Stimulated activated CD8-positive, alpha-beta memory T cell treated with anti-CD3 and anti-CD28 coated beads, Interleukin-4, amount 100 ng/mL, for 24 hours (primary cell): ENCODE data around the gene SS18L1.
"Not testable (repeated sequence)": the region's sequence is repeated elsewhere in the genome, so short reads cannot be mapped to it uniquely, and the experiment has no call there.

Experiments used
- DNase-seq: peaks from one replicate; pipeline ENCODE4 v3.0.0-alpha.2; 2020; ENCODE audit warnings: low read depth

The SS18L1 gene

DNA sequence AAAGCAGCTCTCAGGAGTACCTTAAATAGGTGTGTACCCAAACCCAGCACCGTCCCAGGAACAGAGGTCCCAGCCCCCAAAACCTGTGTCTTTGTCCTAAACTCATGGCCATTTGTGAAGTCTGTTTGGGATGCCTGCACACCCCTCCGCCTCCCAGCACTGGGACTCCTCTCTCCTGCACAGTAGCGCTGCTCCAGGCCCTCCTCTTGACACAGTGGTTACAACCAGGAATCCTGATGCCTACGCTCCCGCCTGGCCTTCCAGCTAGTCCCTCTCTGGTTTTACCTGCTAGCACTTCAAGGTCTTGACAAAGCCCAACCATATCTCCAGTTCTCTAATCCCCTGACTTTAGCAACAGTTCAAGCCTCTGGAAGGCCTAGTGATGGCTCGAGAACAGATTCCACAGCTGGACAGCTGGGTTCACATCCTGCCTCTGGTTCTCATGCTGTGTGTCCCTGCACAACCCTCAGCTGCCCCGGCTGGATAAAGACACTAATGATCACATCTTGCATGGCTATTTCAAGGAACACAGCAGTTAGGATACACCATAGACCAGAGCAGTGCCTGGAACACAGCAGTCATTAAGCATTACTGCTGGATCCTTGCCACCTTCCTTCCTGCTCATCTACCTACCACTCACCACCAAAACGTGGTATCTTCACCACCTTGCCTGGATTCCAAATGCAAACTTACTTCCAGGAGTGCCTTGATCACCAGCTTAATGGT lies 5.9 kb upstream of the SS18L1 start:
- DNase-seq, result no peak

DNA sequence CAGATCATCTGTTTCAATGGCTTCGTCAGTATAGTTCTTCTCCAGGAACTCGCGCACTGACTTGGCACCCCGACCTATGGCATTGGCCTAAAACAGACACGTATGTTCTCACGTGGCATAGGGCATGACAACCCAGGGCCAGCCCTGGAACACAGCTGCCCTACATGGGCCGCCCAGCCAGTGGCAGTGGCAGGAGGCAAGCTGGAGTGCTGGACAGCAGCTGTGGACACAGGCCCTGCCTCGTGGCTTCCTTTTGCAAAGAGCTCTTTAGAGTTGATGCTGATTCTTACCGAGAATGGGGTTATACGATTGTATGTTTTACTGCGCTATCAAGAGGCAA lies 5.4 kb upstream of the SS18L1 start:
- DNase-seq, result no peak

DNA sequence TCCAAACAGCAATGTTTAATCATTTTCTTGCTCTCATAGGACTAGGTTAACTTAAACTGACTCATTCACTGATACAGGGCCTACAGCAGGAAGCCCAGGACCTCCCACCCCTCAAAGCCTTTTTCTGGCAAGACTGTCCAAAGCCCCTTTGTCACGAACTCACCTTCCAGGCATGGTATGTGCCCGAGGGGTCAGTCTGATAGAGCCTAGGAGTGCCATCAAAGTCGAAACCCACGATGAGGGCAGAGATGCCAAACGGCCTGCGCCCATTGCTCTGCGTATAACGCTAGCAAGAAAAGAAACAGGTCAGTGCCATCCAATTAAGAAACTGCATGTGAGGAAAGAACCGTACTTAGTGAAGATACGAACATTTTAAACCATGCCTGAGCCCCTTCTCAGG lies 4.7 kb upstream of the SS18L1 start:
- DNase-seq, result no peak

DNA sequence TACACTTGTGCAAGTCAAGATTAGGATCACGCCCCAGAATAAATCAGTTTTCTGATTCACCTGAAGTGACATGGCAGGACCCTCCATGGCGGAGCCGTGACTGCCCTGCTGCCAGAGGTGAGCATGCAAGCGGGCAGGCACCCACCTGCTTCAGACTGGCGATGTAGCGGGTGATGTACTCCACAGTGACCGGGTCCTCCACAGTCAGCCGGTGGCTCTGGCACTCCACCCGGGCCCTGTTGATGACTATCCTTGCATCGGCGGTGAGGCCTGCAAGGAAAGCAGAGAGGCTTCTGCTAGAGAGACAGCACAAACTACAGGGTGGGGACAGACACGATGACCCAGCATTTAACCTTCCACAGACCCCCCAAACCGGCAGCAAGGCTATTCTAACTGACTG lies 3.9 kb upstream of the SS18L1 start:
- DNase-seq, result no peak

DNA sequence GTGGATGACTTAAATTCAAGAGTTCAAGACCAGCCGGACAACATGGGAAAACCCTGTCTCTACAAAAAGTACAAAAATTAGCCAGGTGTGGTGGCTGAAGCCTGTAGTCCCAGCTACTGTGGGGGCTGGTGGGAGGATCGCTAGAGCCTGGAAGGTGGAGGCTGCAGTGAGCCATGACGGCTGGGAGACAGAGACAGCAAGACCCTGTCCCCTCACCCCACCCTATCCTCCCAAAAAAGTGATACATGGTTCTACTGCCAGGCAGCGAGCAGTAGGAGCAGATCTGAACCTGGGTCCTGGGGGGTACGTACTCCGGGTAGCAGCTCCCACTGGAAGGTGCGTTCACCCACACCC lies 2.5 kb upstream of the SS18L1 start:
- no peak for DNase-seq

DNA sequence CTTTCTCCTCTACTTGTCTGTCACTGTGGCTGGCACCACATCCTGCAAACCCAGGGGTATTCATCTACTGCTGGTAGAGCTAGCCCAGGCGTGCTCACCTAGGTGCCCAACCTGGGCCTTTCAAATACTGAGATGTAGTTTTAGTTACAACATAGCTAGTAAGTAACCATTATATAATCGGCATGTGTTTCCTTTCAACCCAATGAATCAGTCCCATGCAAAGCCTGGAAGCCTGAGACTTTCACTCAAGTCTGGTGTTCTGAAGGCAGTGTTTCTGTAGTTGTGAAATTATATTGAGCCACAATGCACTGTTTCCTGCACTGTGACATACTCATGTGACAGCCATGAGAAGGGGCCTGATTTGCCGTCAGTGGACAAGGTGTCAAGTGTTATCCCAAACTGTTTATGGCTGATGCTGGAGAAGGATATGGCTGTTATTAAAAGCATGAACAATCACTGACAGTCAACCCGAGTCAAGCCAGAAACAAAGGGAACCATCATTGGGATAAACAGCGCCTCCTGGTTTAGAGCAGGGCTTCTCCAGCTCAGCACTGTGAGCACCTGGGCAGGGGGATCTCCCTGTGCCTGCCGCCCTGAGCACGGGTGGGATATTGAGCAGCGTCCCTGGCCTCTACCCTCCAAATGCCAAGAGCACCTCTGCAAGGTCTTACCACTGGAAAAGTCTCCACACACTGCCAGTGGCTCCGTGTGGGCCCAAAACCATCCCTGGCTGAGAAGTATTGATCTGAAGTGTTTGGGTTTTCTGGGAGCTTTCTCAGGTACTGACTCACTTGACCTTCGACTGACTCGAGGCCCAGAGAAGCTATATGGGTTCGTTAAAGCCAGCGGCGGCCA lies 1.9 kb upstream of the SS18L1 start:
- no peak for DNase-seq

DNA sequence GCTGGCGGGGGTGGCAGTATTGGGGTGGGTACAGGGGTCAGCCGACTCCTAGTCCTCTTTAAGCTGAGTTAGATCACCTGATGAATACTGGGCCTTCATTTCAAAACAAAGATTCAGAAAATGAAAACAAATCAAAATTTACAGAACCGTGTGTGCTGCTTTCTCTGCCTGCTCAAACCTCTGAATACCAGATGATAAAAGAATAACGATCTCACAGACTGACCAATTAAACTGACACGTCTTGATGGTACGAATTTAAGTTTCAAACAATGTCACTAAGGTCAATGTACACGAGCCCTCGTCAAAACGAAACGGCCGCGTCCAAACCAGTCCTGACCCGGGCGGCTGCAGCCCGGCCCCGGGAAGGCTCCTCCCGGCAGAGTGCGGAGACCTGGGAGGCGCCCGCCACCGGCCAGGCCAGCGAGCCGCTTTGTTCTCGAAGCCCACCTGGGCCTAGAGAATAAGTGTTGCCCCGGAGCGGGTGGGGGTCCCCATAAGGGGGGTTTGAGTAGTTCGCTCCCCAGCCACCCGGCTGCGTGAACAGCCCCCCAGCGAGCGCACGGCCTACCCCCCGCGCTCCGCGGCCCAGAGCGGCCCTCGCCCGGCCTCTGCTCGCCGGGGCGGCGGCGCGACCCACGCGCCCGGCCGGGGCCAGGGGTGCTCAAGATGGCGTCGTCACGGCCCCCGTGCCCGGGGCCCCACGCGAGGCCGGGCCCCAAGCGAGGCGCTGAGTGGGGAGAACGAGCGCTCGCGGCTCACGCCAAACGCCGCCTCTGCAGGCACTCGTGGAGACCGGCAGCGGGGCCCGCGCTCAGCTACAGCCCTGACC lies 1.1 kb upstream of the SS18L1 start:
- DNase-seq, result no peak

DNA sequence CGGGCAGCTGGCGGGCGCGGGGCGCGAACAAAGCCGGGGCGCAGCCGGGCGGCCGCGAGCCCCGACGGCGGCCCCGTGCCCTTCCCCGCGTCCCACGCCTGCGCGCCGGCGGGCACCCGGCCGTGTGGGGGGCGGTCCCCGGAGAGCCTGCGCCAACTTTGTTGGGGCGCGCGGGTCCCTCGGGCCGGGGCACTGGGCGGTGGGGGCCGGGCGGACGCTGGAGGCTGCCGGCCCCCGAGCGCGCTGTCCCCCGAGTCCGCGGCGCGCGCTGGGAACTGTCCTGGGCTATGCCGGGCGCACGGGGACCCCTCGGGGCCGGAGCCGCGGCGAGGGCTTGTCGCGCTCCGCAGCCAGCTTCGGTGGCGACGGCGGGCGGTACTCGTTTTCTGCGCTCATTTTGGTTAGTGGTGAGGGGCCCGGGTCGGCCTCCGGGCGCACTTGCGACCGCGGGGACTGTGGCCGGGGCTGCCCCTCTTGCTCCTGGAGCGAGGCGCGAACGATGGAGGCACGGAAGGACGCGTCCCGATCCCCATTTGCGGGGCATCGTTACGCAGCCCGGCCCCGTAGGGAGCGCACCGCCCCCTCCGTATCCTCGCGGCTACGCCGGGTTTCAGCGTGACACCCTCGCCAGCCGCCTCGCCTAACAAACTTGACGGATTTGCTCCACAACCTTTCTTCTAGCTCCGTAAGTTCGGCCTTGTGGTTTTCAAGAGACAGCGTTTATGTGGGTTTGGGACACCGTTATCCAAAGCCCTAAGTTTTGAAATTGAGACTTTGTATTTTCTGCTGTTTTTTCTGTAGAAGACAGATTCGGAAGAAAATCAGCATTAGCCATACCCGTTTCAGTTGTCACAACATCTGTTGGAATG lies 622 bp downstream of the SS18L1 start:
- DNase-seq, result peak; percentile 56

DNA sequence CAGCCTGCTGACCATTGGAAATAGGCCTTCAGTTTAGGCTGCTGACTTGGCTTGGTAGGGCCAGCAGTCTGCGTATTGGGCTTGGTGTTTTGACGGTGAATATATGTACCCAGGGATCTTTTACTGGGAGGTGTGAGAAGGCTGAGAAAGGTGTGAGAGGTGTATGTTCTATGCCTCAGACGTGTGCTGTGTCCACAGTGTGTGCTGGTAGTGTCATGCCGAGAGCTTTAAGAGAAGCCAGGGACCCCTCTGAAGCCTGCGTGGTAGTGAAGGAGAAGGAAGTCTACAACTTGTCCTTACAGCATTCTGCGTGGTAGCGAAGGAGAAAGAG lies 2.1 kb downstream of the SS18L1 start:
- no peak for DNase-seq

DNA sequence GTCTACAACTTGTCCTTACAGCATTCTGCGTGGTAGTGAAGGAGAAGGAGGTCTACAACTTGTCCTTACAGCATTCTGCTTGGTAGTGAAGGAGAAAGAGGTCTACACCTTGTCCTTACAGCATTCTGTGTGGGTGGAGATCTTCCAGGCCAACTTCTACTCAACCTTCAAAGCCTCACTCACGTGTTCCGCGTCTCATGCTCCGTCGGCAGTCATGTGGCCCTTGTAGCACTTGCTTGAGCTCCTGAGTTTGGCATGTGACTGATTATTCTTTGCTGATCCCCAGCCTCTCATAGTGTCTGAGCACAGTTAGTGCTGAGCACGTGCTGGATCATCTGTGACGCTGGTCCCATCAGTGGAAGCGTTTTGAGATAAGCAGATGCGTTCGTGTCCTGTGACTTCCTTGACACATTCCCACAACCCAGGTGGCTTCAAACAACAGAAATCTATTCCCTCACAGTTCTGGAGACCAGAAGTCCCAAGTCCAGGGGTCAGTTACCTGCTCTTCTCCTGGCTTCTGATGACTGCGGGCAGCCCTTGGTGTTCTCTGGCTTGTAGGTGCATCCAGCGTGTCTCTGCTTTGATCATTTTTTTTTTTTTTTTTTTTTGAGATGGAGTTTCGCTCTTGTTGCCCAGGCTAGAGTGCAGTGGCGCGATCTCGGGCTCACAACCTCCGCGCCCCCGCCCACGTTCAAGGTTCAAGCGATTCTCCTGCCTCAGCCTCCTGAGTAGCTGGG lies 2.6 kb downstream of the SS18L1 start:
- DNase-seq, result no peak

DNA sequence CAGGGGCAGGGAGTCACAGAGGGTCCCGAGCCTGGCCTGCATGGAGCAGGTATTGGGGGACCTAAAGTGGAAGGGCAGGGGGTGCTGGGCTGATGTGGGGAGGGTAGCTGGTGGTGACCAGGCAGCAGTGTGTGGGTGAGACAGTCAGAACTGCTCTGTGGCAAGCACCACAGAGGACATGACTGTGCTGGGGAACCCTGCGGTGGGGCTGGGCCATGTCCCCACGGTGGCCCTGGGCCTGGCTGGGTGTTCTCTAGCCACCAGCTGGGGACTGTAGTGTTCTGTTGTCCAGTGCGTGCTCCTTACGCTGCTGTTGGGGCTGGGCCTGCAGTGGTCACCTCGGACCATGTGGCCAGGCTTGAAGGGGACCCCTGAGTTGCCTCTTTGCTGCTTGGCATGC lies 3.6 kb downstream of the SS18L1 start:
- DNase-seq, result no peak

DNA sequence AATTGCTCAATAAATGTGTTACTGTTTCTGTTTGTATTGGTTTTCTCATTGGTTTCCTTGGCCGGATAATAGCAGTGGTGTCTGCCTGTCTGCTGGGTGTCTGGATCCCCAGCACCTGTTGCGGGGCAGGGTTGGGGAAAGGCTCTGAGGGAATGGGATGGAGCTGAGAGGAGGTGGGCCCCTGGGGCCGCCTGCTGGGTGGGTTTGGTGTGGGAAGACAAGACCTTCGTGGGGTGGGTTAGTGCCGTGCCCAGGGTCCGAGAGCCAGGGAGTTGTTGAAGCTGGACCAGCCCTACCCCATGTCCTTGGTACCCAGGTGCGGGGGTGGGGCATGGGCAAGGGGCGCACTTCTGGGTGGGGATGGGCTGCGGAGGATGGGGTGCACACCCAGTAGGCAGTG lies 4.0 kb downstream of the SS18L1 start:
- DNase-seq, result no peak

DNA sequence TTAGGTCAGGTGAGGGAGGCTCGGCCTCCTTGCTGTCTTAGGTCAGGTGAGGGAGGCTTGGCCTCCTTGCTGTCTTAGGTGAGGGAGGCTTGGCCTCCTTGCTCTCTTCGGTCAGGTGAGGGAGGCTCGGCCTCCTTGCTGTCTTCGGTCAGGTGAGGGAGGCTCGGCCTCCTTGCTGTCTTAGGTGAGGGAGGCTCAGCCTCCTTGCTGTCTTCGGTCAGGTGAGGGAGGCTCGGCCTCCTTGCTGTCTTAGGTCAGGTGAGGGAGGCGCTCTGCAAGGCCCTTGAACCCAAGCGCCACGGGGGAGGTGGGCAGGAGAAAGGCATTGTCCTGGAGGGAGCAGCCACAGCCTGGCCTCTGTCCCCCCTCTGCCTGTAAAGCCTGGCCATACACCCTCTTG lies 4.8 kb downstream of the SS18L1 start:
- not testable (repeated sequence) for DNase-seq

DNA sequence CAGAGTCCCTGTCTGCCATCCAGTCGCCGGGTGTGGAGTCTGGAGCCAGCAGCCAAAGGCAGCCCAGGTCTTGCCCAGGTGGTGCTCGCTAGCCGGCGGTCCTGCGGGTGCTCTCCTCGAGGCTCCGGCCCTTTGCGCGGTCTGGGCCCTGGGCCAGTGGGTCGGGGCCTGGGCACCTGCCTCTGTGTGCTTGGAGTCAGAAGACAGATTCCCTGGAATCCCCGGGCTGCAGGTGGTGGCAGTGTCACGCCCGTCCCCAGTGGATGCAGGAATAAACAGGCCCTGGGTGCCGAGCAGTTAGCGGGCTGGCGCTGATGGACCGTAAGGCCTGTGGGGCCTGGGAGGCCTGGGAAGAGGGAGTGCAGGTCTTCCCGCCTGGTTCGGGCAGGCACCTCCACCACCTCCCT lies 5.3 kb downstream of the SS18L1 start:
- DNase-seq, result no peak

DNA sequence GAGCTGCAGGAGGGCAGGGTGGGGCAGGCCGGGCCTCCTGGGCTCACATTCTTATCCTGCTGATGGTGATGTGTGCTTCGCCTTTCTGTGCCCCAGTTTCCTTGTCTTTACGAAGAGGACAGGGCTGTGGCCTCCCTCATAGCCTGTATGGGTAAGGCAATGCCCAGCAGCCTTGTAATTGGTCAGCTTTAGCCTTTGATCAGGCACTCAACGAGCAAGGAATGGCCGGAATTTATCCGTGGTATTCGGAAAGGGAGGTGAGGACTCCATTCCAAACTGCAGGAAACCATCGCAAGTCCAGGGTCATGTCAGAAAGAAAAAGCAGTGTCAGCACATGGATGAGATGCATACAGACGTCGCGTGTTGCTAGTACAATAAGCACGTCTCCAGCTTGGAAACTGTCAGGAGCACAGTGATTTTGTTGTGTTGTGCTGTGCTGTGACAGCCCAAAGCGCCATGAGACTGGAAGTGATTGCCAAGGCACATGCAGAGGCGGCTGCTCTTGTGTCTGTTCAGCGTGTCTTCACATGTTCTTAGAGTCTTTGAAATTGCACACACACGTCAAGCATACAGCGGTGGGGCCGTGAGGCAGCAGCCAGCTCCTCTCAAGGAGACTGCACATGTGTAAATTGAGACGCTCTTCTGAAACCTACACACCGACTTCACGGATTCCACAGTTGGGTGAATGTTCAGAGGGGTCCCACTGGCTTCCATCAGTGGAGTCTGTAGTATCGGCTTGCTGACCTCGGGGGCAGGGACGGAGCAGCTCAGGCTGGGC lies 6.2 kb downstream of the SS18L1 start:
- no peak for DNase-seq

DNA sequence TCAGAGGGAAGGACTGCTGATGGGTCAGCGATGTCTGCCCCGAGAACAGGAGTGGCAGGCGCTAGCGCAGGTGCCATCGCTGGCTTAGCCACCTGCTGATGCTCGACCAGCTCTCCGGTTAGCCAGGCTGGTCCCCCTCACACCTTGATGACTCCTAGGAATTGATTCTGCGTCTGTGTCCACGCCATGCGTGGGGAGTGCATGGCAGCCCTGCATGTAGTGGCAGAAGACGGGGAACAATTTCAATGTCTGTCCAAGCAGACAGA lies 6.7 kb downstream of the SS18L1 start:
- DNase-seq, result no peak

DNA sequence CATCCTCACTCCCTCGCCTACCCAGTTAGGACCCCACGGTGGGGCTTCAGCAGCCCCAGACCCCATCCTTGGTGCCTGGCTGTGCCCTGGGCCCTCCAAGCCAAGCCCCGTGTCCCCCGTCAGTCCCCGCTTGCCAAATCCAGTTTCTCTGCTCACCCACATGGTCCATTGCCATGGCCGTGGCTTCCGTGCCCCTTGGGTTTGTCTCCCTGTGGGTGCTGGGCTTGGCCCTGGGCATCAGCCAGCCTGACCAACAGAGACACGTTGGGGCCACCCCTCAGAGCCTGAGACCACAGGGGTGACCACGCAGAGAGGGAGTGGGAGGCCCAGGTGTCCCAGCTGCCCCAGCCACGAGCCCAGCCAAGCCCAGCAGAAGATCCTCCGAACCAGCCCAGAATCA lies 7.7 kb downstream of the SS18L1 start:
- DNase-seq, result no peak

DNA sequence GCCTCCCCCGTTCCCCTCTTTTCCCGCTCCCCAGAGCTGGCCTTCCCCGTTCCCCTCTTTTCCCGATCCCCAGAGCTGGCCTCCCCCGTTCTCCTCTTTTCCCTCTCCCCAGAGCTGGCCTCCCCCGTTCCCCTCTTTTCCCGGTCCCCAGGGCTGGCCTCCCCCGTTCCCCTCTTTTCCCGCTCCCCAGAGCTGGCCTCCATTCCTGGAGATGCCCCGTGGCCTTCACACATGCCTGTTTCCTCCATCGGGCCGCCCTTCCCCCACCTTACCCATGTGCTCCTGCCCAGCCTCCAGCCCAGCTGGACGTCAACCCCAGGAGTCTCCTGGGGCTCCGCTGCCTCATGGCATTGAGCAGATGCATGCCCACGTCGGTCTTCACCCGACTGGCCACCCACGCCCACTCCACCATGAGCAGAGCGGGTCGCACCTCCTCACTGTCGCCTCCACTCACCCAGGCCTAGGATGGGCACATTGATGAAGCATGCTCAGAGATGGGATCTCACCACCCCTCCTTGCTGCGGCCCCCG lies 8.3 kb downstream of the SS18L1 start:
- no peak for DNase-seq

DNA sequence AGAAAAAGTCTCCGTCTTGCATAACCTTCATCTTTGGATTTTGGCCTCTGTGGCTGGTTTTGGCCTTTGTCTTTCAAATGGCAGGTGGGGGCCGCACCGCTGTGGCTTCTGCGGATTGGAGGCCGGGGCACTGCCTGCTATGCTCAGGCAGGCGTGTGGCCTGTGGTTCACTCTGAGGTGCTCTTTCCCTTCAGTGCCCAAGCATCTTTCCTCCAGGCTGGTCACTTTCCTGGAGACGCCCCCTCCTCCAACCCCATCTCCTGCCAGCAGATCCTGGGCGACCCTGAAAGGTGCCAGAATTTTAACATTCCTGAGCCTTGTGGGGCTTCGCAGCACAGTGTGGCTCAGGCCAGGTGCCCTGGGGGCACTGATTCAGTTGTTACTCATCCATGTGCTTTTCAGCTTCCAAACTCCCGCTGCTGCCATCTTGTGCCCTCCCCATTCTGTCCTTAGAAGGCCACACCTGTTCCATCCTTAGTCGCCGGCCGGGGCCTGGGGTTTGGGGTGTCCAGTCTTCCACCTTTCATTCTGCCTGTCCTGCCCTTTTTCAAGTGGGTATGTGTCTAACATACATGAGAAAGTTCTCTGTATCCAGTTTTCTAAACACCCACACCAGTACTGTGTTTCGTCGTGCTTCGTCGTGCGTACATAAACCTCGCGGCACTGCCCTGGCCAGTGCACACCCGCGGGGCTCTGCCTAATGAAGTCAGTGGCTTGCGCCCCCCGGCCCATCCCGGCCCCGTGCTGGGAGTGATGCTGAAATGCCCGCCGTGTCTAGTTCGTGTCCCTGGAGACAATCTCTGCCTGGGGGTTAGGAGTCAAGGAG lies 12.1 kb downstream of the SS18L1 start:
- DNase-seq, result no peak

DNA sequence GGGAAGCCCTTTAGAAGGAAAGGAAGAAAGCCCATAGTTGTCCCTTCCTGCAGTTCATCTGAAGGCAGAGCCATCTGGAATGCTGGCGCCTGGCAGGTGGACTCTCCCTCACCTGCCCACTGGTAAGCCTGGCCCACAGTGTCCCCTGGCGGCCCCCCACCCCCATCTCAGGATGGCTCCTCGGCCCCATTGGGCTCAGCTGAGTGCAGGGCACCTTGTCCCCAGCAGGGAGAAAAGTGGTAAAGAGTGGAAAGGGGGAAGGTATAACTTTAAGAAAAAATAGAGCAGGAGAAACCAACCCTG lies 12.6 kb downstream of the SS18L1 start:
- no peak for DNase-seq
